GM12873 (cell line): ENCODE results near the gene THRB.

Experiments
- TF ChIP-seq, protein P1 (sequence below): IDR thresholded peaks from 2 replicates; pipeline ENCODE4 v1.5.1; 2012; ENCODE audit warnings: low read depth, mild to moderate bottlenecking, moderate library complexity, low read length, control low read depth; ENCODE audit not compliant: insufficient read depth; ENCODE audit errors: missing control alignments

Gene THRB

DNA sequence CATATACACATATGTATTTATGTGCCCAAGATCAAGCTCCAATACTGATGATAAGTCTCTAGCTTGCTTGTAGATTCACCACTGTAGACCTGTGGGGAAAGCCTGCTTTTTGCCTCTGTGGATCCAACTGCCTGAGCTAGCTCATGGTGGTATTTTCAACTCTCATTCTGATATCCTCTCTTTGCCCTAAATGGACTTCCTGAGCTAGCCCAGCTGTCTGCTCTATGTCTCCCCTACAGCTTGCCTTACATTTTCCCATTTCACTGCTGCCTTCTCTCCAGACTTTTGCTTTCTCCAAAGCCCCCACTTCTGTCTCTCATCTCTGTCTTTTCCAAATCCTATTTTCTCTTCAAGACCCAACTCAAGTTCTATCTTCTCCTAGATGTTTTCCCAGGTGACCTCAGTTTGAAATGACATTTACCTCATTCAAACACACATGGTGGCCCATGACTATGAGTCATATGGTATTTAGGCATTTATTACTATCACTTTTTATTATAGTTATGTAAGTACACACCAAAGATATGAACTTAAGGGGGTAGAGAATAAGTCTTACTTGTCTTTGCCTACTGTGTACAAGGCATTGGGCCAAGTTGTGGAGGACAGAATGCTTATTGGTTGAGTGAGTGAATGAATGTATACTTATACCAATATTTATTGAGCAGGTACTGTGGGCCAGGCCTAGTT lies 357.9 kb downstream of the THRB start:
- TF ChIP-seq, protein P1, sequence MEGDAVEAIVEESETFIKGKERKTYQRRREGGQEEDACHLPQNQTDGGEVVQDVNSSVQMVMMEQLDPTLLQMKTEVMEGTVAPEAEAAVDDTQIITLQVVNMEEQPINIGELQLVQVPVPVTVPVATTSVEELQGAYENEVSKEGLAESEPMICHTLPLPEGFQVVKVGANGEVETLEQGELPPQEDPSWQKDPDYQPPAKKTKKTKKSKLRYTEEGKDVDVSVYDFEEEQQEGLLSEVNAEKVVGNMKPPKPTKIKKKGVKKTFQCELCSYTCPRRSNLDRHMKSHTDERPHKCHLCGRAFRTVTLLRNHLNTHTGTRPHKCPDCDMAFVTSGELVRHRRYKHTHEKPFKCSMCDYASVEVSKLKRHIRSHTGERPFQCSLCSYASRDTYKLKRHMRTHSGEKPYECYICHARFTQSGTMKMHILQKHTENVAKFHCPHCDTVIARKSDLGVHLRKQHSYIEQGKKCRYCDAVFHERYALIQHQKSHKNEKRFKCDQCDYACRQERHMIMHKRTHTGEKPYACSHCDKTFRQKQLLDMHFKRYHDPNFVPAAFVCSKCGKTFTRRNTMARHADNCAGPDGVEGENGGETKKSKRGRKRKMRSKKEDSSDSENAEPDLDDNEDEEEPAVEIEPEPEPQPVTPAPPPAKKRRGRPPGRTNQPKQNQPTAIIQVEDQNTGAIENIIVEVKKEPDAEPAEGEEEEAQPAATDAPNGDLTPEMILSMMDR = no peak

- TF ChIP-seq, protein P1 = no peak
Observed at GRCh38 chr3:24135280-24135679, 359.4 kb downstream of the THRB start.

DNA sequence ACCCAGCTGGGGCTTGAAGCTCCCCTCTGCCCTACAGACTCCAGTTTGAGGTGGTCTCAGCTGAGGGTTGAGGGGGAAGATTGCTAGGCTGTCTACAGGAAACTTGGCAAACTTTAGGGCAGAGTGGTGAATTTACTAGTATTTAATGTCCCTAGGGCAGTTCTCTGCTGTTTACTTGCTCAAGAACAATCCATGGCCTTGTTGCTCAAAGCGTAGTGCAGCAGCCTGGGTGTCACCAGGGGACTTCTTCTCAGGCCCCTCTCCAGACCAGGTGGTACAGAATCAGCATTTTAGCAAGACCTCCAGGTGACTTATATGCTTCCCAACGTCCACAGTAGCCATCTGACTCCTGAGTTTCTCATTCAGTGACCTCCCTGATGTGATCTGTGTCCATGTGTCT lies 360.7 kb downstream of the THRB start:
- TF ChIP-seq, protein P1 = no peak

DNA sequence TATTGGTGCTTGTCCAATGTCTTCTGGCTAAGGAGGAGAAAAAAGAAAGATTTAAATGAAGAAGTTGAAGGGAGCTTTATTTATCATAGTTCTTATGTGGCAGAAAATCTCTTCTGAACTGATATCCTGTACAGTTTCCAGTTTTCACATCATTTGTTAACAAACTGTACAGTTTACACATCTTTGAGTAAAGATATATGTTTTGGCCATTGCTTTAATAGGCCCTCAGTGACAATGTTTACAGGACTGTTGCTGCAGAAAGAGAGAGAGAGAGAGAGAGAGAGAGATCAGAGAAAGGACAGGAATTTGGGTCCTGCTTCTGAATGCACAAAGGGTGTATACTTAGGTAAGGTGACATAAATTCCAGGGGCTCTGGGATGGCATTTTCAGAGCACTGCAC lies 361.2 kb downstream of the THRB start:
- TF ChIP-seq, protein P1 = no peak

- TF ChIP-seq, protein P1 = no peak
Observed at GRCh38 chr3:24129549-24129948, 365.1 kb downstream of the THRB start.

- TF ChIP-seq, protein P1 = no peak
Observed at GRCh38 chr3:24128199-24129005, 366.2 kb downstream of the THRB start.

- TF ChIP-seq, protein P1 = no peak
Observed at GRCh38 chr3:24123596-24123995, 371.1 kb downstream of the THRB start.
